A549 (cell line): ENCODE data around the gene ZNF860. TPM values are rescaled to one million over a fixed set of nuclear protein-coding genes. Genes with fewer than 3 reads are reported as not detected.

Experiments used
- ATAC-seq, 2 experiments: fragments of 200-7000 bp in 1 of 2; fragments of >200 bp in 1 of 2; cut with Nextera tagmentation in 1 of 2; cut with Tn5 transposase in 1 of 2; 3 replicates each; pipeline versions ENCODE4 v1.8.0 to v1.9.1; 2018 to 2020; ENCODE audit warnings: mild to moderate bottlenecking in 1 of 2, moderate library complexity in 1 of 2
- CTCF ChIA-PET: fragments of 300-600 bp; sonication (Branson Sonifier 250); formaldehyde crosslinking; extraction: SDS; loops from one replicate; lab custom pipeline; 2021; ENCODE audit warnings: antibody characterized with exemption, inconsistent platforms; lab: Yijun Ruan, JAX
- POLR2A ChIA-PET: fragments of 350-600 bp; formaldehyde crosslinking; extraction: SDS; loops from one replicate; lab custom pipeline; 2021; ENCODE audit warnings: antibody characterized with exemption, inconsistent platforms; lab: Yijun Ruan, JAX
- DNase-seq, 2 experiments: peaks; one replicate each; pipeline versions ENCODE4 v3.0.0 to v3.0.0-alpha.2; 2011 to 2016; ENCODE audit warnings: low read depth in 1 of 2, low spot score in 1 of 2
- FAIRE-seq: peaks from 2 replicates; lab custom pipeline; 2011; peaks lifted over from hg19 to GRCh38; lab: Jason Lieb, UNC
- H3K27ac ChIP-seq, 2 experiments: fragments of >200 bp; sonication (Bioruptor Twin); formaldehyde crosslinking; 3 replicates each; pipeline ENCODE4 v1.5.1; 2016 to 2017
- H3K4me1 ChIP-seq: fragments of >200 bp; sonication (Bioruptor Twin); formaldehyde crosslinking; 3 replicates; pipeline ENCODE4 v1.6.1; 2016
- H3K4me2 ChIP-seq: fragments of >200 bp; sonication (Bioruptor Twin); formaldehyde crosslinking; 3 replicates; pipeline ENCODE4 v1.6.1; 2016
- H3K4me3 ChIP-seq: fragments of >200 bp; sonication (Bioruptor Twin); formaldehyde crosslinking; 3 replicates; pipeline ENCODE4 v1.5.1; 2016
- H3K9me3 ChIP-seq: fragments of >200 bp; sonication (Bioruptor Twin); formaldehyde crosslinking; 3 replicates; pipeline ENCODE4 v1.6.1; 2016
- EHMT2 ChIP-seq: fragments of 200-600 bp; sonication (generic); IDR thresholded peaks from 2 replicates; pipeline ENCODE4 v1.6.1; 2016; ENCODE audit warnings: antibody characterized with exemption, low read depth, mild to moderate bottlenecking, moderate library complexity
- ELK1 ChIP-seq: fragments of 150-350 bp; IDR thresholded peaks from 2 replicates; pipeline ENCODE4 v1.6.1; 2014; ENCODE audit warnings: low read depth, mild to moderate bottlenecking, low read length
- EP300 ChIP-seq, 2 experiments: fragments of >200 bp; sonication (Bioruptor Twin); formaldehyde crosslinking; IDR thresholded peaks; 2 replicates in 1 of 2; 3 replicates in 1 of 2; pipeline ENCODE4 v1.6.1; 2016 to 2017
- FOSB ChIP-seq: fragments of 250-450 bp; sonication (Bioruptor Pico); IDR thresholded peaks from 2 replicates; pipeline ENCODE4 v1.5.0; 2020; ENCODE audit warnings: mild to moderate bottlenecking, moderate library complexity
- FOSL2 ChIP-seq, 2 experiments: fragments of 450-650 bp in 1 of 2; fragments of >200 bp in 1 of 2; sonication (Bioruptor Twin) in 1 of 2; formaldehyde crosslinking; IDR thresholded peaks; 2 replicates each; pipeline versions ENCODE4 v1.5.0 to v1.6.1; 2016 to 2020; ENCODE audit warnings: mild to moderate bottlenecking in 1 of 2, moderate library complexity in 1 of 2
- GATA3 ChIP-seq: IDR thresholded peaks from 2 replicates; pipeline ENCODE4 v1.6.1; 2012; ENCODE audit warnings: borderline replicate concordance
- HDAC2 ChIP-seq: fragments of 200-600 bp; sonication (generic); IDR thresholded peaks from 2 replicates; pipeline ENCODE4 v1.6.1; 2016
- HEYL ChIP-seq: fragments of 250-450 bp; sonication (Bioruptor Pico); IDR thresholded peaks from 2 replicates; pipeline ENCODE4 v1.8.0; 2021; ENCODE audit warnings: mild to moderate bottlenecking, moderate library complexity
- HOXA7 ChIP-seq: fragments of 250-450 bp; sonication (Bioruptor Pico); IDR thresholded peaks from 2 replicates; pipeline ENCODE4 v1.5.0; 2020; ENCODE audit warnings: mild to moderate bottlenecking, moderate library complexity
- HOXB13 ChIP-seq: fragments of 250-450 bp; sonication (Bioruptor Pico); IDR thresholded peaks from 2 replicates; pipeline ENCODE4 v1.5.0; 2020; ENCODE audit warnings: low read depth, mild to moderate bottlenecking, moderate library complexity
- JUN ChIP-seq, 2 experiments: fragments of >200 bp; sonication (Bioruptor Twin); formaldehyde crosslinking; IDR thresholded peaks; 2 replicates in 1 of 2; 3 replicates in 1 of 2; pipeline ENCODE4 v1.6.1; 2016 to 2017
- MYC ChIP-seq: IDR thresholded peaks from 2 replicates; pipeline ENCODE4 v1.6.1; 2012; ENCODE audit warnings: mild to moderate bottlenecking, inconsistent platforms, low read length, improper control_type of control experiment, borderline replicate concordance
- RFX5 ChIP-seq: fragments of 450-650 bp; IDR thresholded peaks from 2 replicates; pipeline ENCODE4 v1.7.1; 2014; ENCODE audit warnings: antibody characterized with exemption, mild to moderate bottlenecking, moderate library complexity
- SMC3 ChIP-seq: fragments of >200 bp; sonication (Bioruptor Twin); formaldehyde crosslinking; IDR thresholded peaks from 3 replicates; pipeline ENCODE4 v1.6.1; 2018; ENCODE audit warnings: inconsistent platforms
- TFCP2L1 ChIP-seq: fragments of 250-450 bp; sonication (Bioruptor Pico); IDR thresholded peaks from 2 replicates; pipeline ENCODE4 v1.5.0; 2021; ENCODE audit warnings: mild to moderate bottlenecking
- WGBS: methylation state at CpG from one replicate; pipeline ENCODE4 v1.1.6; 2017; ENCODE audit errors: missing lambda C conversion rate; 5-methylcytosine and 5-hydroxymethylcytosine counted together
- polyA plus RNA-seq, 4 experiments: library from polyadenylated mRNA; depleted of rRNA in 3 of 4; stranded (reverse); fragments of >200 nt; fragmentation: RNase III in 1 of 4; extraction: RNeasy Plus Mini Kit Qiagen cat#74134 plus additional on column Dnase treatment in 1 of 4; gene quantifications; 2 replicates in 3 of 4; 3 replicates in 1 of 4; pipeline ENCODE4 v1.2.3, GENCODE V29; 2011 to 2017
- TF ChIP-seq, protein P1 (sequence below): IDR thresholded peaks from 2 replicates; pipeline ENCODE4 v1.6.1; 2012
- TF ChIP-seq, protein P2 (sequence below): IDR thresholded peaks from 2 replicates; pipeline ENCODE4 v1.6.1; 2012
- TF ChIP-seq, protein P3 (sequence below): fragments of >200 bp; sonication (Bioruptor Twin); formaldehyde crosslinking; IDR thresholded peaks from 3 replicates; pipeline ENCODE4 v1.5.1; 2016
- TF ChIP-seq, protein P4 (sequence below): fragments of 200-600 bp; sonication (generic); IDR thresholded peaks from 2 replicates; pipeline ENCODE4 v1.6.1; 2016; ENCODE audit warnings: antibody characterized with exemption, mild to moderate bottlenecking, moderate library complexity
- TF ChIP-seq, protein P5 (sequence below): IDR thresholded peaks from 2 replicates; pipeline ENCODE4 v1.6.1; 2012; ENCODE audit warnings: low read depth, borderline replicate concordance

Gene ZNF860
- polyA plus RNA-seq, 2 of the 4 experiments (the other 2 are of a cell fraction), result 1.3 to 2.4 TPM

GRCh38 chr3:31978553-31978952 lies 3.0 kb upstream of the ZNF860 start:
- H3K27ac ChIP-seq, result no peak overlapping the region; a peak in 1 of 6 replicates
- peak in 1 of 2 experiments; percentile 42 for DNase-seq
- ChIA-PET CTCF (no interaction called here), POLR2A (no interaction called here)
- peaks cover 28% of the 10 kb centered on the region for H3K4me1 ChIP-seq
- no peak for FAIRE-seq
- 17% methylated on average over 4 of the region's 4 CpGs for WGBS
- H3K4me2 ChIP-seq, result peak overlapping the region; percentile 91
- H3K4me3 ChIP-seq, result no peak overlapping the region
- H3K9me3 ChIP-seq, result no peaks in the 10 kb centered on the region
- TF ChIP-seq HOXA7 (no peak), HDAC2 (no peak), MYC (no peak), HOXB13 (CRISPR knock-in tag) (no peak), HEYL (CRISPR knock-in tag) (no peak), RFX5 (no peak), GATA3 (peak; percentile 58; the same call in 1 of the 2 replicates), JUN (IDR thresholded peaks at IDR 0.05) (no peak), FOSL2 (IDR thresholded peaks at IDR 0.05) (no peak), FOSL2 (CRISPR knock-in tag; IDR thresholded peaks at IDR 0.05) (peak; percentile 52)
- TF ChIP-seq, all 56 proteins: peak for 2
- no peak for ATAC-seq

- peak overlapping the region; percentile 91 for H3K4me2 ChIP-seq
- H3K4me3 ChIP-seq, result peak overlapping the region; percentile 94
- no peaks in the 10 kb centered on the region for H3K9me3 ChIP-seq
- H3K4me1 ChIP-seq, result peaks cover 26% of the 10 kb centered on the region
- POLR2A ChIA-PET, result no interaction called here
- TF ChIP-seq ELK1 (no peak), HEYL (CRISPR knock-in tag) (no peak), FOSB (CRISPR knock-in tag) (no peak), RFX5 (no peak), EHMT2 (no peak), EP300 (IDR thresholded peaks at IDR 0.05) (no peak)
- TF ChIP-seq, protein P1, sequence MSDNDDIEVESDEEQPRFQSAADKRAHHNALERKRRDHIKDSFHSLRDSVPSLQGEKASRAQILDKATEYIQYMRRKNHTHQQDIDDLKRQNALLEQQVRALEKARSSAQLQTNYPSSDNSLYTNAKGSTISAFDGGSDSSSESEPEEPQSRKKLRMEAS, result no peak
- TF ChIP-seq, protein P2, sequence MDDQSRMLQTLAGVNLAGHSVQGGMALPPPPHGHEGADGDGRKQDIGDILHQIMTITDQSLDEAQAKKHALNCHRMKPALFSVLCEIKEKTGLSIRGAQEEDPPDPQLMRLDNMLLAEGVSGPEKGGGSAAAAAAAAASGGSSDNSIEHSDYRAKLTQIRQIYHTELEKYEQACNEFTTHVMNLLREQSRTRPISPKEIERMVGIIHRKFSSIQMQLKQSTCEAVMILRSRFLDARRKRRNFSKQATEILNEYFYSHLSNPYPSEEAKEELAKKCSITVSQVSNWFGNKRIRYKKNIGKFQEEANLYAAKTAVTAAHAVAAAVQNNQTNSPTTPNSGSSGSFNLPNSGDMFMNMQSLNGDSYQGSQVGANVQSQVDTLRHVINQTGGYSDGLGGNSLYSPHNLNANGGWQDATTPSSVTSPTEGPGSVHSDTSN, result no peak
- TF ChIP-seq, all 56 proteins: peak for 0
- no peak for ATAC-seq
- no peak for FAIRE-seq
- 85% methylated on average over 5 of the region's 5 CpGs for WGBS
- DNase-seq, result no peak
- CTCF ChIA-PET, result no interaction called here
- peak overlapping the region; percentile 87 to 97; a peak in 4 of 6 replicates for H3K27ac ChIP-seq
These were observed 2.4 kb upstream of the ZNF860 start for GRCh38 chr3:31979001-31979697.

GRCh38 chr3:31980530-31981205 lies 882 bp upstream of the ZNF860 start:
- peak overlapping the region; percentile 87 to 97 for H3K27ac ChIP-seq
- H3K4me2 ChIP-seq, result peak overlapping the region; percentile 91
- peak; percentile 83 to 84 for ATAC-seq
- ChIA-PET CTCF (interaction anchor here (1.2 to 1.7 kb wide), 4 partner anchors 10 to 256 kb away, joined by 3 to 7 read pairs (median 4); no protein-coding TSS in a partner anchor), POLR2A (interaction anchor here (0.9 to 2.5 kb wide), 5 partner anchors 10 to 449 kb away, joined by 3 to 13 read pairs (median 5); partner anchors contain the start of gene STT3B)
- no peaks in the 10 kb centered on the region for H3K9me3 ChIP-seq
- peaks cover 25% of the 10 kb centered on the region for H3K4me1 ChIP-seq
- WGBS, result under 1% methylated on average over 20 of the region's 66 CpGs
- H3K4me3 ChIP-seq, result peak overlapping the region; percentile 94
- no peak for FAIRE-seq
- peak; percentile 41 to 80 for DNase-seq
- no peak for TF ChIP-seq MYC
- TF ChIP-seq SMC3, result peak; percentile 38; the same call in 1 of the 3 replicates
- TF ChIP-seq, protein P3, sequence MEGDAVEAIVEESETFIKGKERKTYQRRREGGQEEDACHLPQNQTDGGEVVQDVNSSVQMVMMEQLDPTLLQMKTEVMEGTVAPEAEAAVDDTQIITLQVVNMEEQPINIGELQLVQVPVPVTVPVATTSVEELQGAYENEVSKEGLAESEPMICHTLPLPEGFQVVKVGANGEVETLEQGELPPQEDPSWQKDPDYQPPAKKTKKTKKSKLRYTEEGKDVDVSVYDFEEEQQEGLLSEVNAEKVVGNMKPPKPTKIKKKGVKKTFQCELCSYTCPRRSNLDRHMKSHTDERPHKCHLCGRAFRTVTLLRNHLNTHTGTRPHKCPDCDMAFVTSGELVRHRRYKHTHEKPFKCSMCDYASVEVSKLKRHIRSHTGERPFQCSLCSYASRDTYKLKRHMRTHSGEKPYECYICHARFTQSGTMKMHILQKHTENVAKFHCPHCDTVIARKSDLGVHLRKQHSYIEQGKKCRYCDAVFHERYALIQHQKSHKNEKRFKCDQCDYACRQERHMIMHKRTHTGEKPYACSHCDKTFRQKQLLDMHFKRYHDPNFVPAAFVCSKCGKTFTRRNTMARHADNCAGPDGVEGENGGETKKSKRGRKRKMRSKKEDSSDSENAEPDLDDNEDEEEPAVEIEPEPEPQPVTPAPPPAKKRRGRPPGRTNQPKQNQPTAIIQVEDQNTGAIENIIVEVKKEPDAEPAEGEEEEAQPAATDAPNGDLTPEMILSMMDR, result 0 out of 3 replicates have a peak, but pooled peaks have one; percentile 14
- TF ChIP-seq TFCP2L1 (CRISPR knock-in tag), result 0 out of 2 replicates have a peak, but pooled peaks have one; percentile 33
- TF ChIP-seq, protein P1, result peak; percentile 26
- no peak for TF ChIP-seq HOXB13 (CRISPR knock-in tag)
- TF ChIP-seq, protein P4, sequence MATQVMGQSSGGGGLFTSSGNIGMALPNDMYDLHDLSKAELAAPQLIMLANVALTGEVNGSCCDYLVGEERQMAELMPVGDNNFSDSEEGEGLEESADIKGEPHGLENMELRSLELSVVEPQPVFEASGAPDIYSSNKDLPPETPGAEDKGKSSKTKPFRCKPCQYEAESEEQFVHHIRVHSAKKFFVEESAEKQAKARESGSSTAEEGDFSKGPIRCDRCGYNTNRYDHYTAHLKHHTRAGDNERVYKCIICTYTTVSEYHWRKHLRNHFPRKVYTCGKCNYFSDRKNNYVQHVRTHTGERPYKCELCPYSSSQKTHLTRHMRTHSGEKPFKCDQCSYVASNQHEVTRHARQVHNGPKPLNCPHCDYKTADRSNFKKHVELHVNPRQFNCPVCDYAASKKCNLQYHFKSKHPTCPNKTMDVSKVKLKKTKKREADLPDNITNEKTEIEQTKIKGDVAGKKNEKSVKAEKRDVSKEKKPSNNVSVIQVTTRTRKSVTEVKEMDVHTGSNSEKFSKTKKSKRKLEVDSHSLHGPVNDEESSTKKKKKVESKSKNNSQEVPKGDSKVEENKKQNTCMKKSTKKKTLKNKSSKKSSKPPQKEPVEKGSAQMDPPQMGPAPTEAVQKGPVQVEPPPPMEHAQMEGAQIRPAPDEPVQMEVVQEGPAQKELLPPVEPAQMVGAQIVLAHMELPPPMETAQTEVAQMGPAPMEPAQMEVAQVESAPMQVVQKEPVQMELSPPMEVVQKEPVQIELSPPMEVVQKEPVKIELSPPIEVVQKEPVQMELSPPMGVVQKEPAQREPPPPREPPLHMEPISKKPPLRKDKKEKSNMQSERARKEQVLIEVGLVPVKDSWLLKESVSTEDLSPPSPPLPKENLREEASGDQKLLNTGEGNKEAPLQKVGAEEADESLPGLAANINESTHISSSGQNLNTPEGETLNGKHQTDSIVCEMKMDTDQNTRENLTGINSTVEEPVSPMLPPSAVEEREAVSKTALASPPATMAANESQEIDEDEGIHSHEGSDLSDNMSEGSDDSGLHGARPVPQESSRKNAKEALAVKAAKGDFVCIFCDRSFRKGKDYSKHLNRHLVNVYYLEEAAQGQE, result peak; percentile 25; the same call in 1 of the 2 replicates
- no peak for TF ChIP-seq FOSB (CRISPR knock-in tag)
- TF ChIP-seq, protein P5, sequence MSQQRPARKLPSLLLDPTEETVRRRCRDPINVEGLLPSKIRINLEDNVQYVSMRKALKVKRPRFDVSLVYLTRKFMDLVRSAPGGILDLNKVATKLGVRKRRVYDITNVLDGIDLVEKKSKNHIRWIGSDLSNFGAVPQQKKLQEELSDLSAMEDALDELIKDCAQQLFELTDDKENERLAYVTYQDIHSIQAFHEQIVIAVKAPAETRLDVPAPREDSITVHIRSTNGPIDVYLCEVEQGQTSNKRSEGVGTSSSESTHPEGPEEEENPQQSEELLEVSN, result no peak
- no peak for TF ChIP-seq HDAC2
